ENCODE results near the gene GTF2H1.
A peak's percentile ranks its signal among the peaks of the same experiment; 100 is the strongest.

GTF2H1 gene

GRCh38 chr11:18321969-18322711 is at the start of gene GTF2H1, which contains the start of gene HPS5:
TSS of gene GTF2H1 (plus strand) at chr11:18322567. CDS start at chr11:18333075, 10,508 bp downstream.
TSS of gene HPS5 (minus strand) at chr11:18322140. CDS start at chr11:18317858, 4,282 bp downstream.
- peak; percentile 93 for DNase-seq (ENCODE audit: low read depth, low spot score)
- Histone ChIP-seq H3K27ac (peak within 1 kb of the TSS; percentile 90), H3K36me3 (ENCODE audit: insufficient read depth, low read length) (peaks cover 33% of the 10 kb centered on the region), H3K9me3 (ENCODE audit: low read depth, low read length) (no peaks in the 10 kb centered on the region), H3K9ac (ENCODE audit: insufficient read length) (peak within 1 kb of the TSS; percentile 89), H3K4me3 (peak within 1 kb of the TSS; percentile 84)
- TF ChIP-seq FOXP2 (optimal IDR thresholded peaks at IDR 0.05; ENCODE audit: control extremely low read depth, extremely low read length, insufficient read depth): no peak
- peak; percentile 89 for TF ChIP-seq POLR2AphosphoS5 (IDR thresholded peaks at IDR 0.05; ENCODE audit: borderline replicate concordance, low read depth, low read length)
- TF ChIP-seq EZH2 (IDR thresholded peaks at IDR 0.05): no peak

GRCh38 chr11:18277565-18278271 is 44.6 kb upstream of the GTF2H1 start:
- H3K36me3 ChIP-seq (ENCODE audit: insufficient read depth, low read length): peaks cover 12% of the 10 kb centered on the region
- no peak for DNase-seq (ENCODE audit: low read depth, low spot score)
- no peaks in the 10 kb centered on the region for H3K9me3 ChIP-seq (ENCODE audit: low read depth, low read length)
- no peak overlapping the region for H3K27ac ChIP-seq
- no peak overlapping the region for H3K4me3 ChIP-seq
- H3K9ac ChIP-seq (ENCODE audit: insufficient read length): no peak overlapping the region
- TF ChIP-seq EZH2 (IDR thresholded peaks at IDR 0.05) (no peak), FOXP2 (optimal IDR thresholded peaks at IDR 0.05; ENCODE audit: control extremely low read depth, extremely low read length, insufficient read depth) (no peak), POLR2AphosphoS5 (IDR thresholded peaks at IDR 0.05; ENCODE audit: borderline replicate concordance, low read depth, low read length) (no peak)

GRCh38 chr11:18280438-18281045 is 41.8 kb upstream of the GTF2H1 start:
- TF ChIP-seq POLR2AphosphoS5 (IDR thresholded peaks at IDR 0.05; ENCODE audit: borderline replicate concordance, low read depth, low read length) (no peak), EZH2 (IDR thresholded peaks at IDR 0.05) (no peak), FOXP2 (optimal IDR thresholded peaks at IDR 0.05; ENCODE audit: control extremely low read depth, extremely low read length, insufficient read depth) (no peak)
- peaks cover 29% of the 10 kb centered on the region for H3K36me3 ChIP-seq (ENCODE audit: insufficient read depth, low read length)

GRCh38 chr11:18282626-18283025 is 39.7 kb upstream of the GTF2H1 start:
- no peak for DNase-seq (ENCODE audit: low read depth, low spot score)
- Histone ChIP-seq H3K9me3 (ENCODE audit: low read depth, low read length) (no peaks in the 10 kb centered on the region), H3K4me3 (no peak overlapping the region), H3K9ac (ENCODE audit: insufficient read length) (no peak overlapping the region), H3K36me3 (ENCODE audit: insufficient read depth, low read length) (peaks cover 48% of the 10 kb centered on the region), H3K27ac (no peak overlapping the region)
- TF ChIP-seq POLR2AphosphoS5 (IDR thresholded peaks at IDR 0.05; ENCODE audit: borderline replicate concordance, low read depth, low read length) (no peak), FOXP2 (optimal IDR thresholded peaks at IDR 0.05; ENCODE audit: control extremely low read depth, extremely low read length, insufficient read depth) (no peak), EZH2 (IDR thresholded peaks at IDR 0.05) (no peak)

More at GRCh38 chr11:18280438-18281045, 41.8 kb upstream of the GTF2H1 start:
- Histone ChIP-seq H3K4me3 (no peak overlapping the region), H3K9ac (ENCODE audit: insufficient read length) (no peak overlapping the region), H3K9me3 (ENCODE audit: low read depth, low read length) (no peaks in the 10 kb centered on the region), H3K27ac (no peak overlapping the region)
- no peak for DNase-seq (ENCODE audit: low read depth, low spot score)

- Histone ChIP-seq H3K36me3 (ENCODE audit: insufficient read depth, low read length) (peaks cover 60% of the 10 kb centered on the region), H3K9ac (ENCODE audit: insufficient read length) (no peak overlapping the region), H3K9me3 (ENCODE audit: low read depth, low read length) (no peaks in the 10 kb centered on the region), H3K4me3 (no peak overlapping the region), H3K27ac (no peak overlapping the region)
- TF ChIP-seq POLR2AphosphoS5 (IDR thresholded peaks at IDR 0.05; ENCODE audit: borderline replicate concordance, low read depth, low read length) (no peak), FOXP2 (optimal IDR thresholded peaks at IDR 0.05; ENCODE audit: control extremely low read depth, extremely low read length, insufficient read depth) (no peak), EZH2 (IDR thresholded peaks at IDR 0.05) (no peak)
- DNase-seq (ENCODE audit: low read depth, low spot score): no peak
Observed at GRCh38 chr11:18285841-18286240, 36.5 kb upstream of the GTF2H1 start.

- Histone ChIP-seq H3K9me3 (ENCODE audit: low read depth, low read length) (no peaks in the 10 kb centered on the region), H3K27ac (no peak overlapping the region), H3K36me3 (ENCODE audit: insufficient read depth, low read length) (peaks cover 69% of the 10 kb centered on the region), H3K9ac (ENCODE audit: insufficient read length) (no peak overlapping the region), H3K4me3 (no peak overlapping the region)
- TF ChIP-seq EZH2 (IDR thresholded peaks at IDR 0.05): no peak
- no peak for TF ChIP-seq FOXP2 (optimal IDR thresholded peaks at IDR 0.05; ENCODE audit: control extremely low read depth, extremely low read length, insufficient read depth)
- TF ChIP-seq POLR2AphosphoS5 (IDR thresholded peaks at IDR 0.05; ENCODE audit: borderline replicate concordance, low read depth, low read length): no peak
- no peak for DNase-seq (ENCODE audit: low read depth, low spot score)
Observed at GRCh38 chr11:18288911-18289310, 33.5 kb upstream of the GTF2H1 start.

GRCh38 chr11:18294862-18295261 is 27.5 kb upstream of the GTF2H1 start:
- Histone ChIP-seq H3K27ac (no peak overlapping the region), H3K36me3 (ENCODE audit: insufficient read depth, low read length) (peaks cover 74% of the 10 kb centered on the region), H3K9ac (ENCODE audit: insufficient read length) (no peak overlapping the region), H3K9me3 (ENCODE audit: low read depth, low read length) (no peaks in the 10 kb centered on the region), H3K4me3 (no peak overlapping the region)
- no peak for DNase-seq (ENCODE audit: low read depth, low spot score)
- no peak for TF ChIP-seq EZH2 (IDR thresholded peaks at IDR 0.05)
- no peak for TF ChIP-seq FOXP2 (optimal IDR thresholded peaks at IDR 0.05; ENCODE audit: control extremely low read depth, extremely low read length, insufficient read depth)
- no peak for TF ChIP-seq POLR2AphosphoS5 (IDR thresholded peaks at IDR 0.05; ENCODE audit: borderline replicate concordance, low read depth, low read length)

GRCh38 chr11:18295316-18295715 is 27.1 kb upstream of the GTF2H1 start:
- Histone ChIP-seq H3K36me3 (ENCODE audit: insufficient read depth, low read length) (peaks cover 79% of the 10 kb centered on the region), H3K9me3 (ENCODE audit: low read depth, low read length) (no peaks in the 10 kb centered on the region), H3K27ac (no peak overlapping the region), H3K9ac (ENCODE audit: insufficient read length) (no peak overlapping the region), H3K4me3 (no peak overlapping the region)
- no peak for TF ChIP-seq POLR2AphosphoS5 (IDR thresholded peaks at IDR 0.05; ENCODE audit: borderline replicate concordance, low read depth, low read length)
- TF ChIP-seq FOXP2 (optimal IDR thresholded peaks at IDR 0.05; ENCODE audit: control extremely low read depth, extremely low read length, insufficient read depth): no peak
- no peak for TF ChIP-seq EZH2 (IDR thresholded peaks at IDR 0.05)
- DNase-seq (ENCODE audit: low read depth, low spot score): no peak

Measured in SK-N-MC (cell line).